Hepatocyte (in vitro differentiated cells): ENCODE data around the gene GBP3. TPM values are rescaled to one million over a fixed set of nuclear protein-coding genes. Genes with fewer than 3 reads are reported as not detected.
A peak's percentile ranks its signal among the peaks of the same experiment; 100 is the strongest.
"Not testable (repeated sequence)": the region's sequence is repeated elsewhere in the genome, so short reads cannot be mapped to it uniquely, and the experiment has no call there.

Experiments
- DNase-seq: peaks from one replicate; pipeline ENCODE4 v3.0.0-alpha.2; 2016; ENCODE audit warnings: low spot score
- H2AFZ ChIP-seq: fragments of 200-600 bp; sonication (generic); 2 replicates; pipeline ENCODE4 v1.6.0; 2016; ENCODE audit warnings: antibody characterized with exemption, mild to moderate bottlenecking
- H3K27ac ChIP-seq: fragments of 200-600 bp; sonication (generic); 2 replicates; pipeline ENCODE4 v1.5.1; 2016; ENCODE audit warnings: mild to moderate bottlenecking
- H3K27me3 ChIP-seq: fragments of 200-600 bp; sonication (generic); 2 replicates; pipeline ENCODE4 v1.6.1; 2016
- H3K36me3 ChIP-seq: fragments of 200-600 bp; sonication (generic); replicated peaks from 2 replicates; pipeline ENCODE4 v1.5.1; 2016; ENCODE audit warnings: low read depth; ENCODE audit not compliant: insufficient read depth
- H3K4me1 ChIP-seq: fragments of 200-600 bp; sonication (generic); 2 replicates; pipeline ENCODE4 v1.5.1; 2016; ENCODE audit warnings: mild to moderate bottlenecking, moderate library complexity; ENCODE audit not compliant: insufficient read depth
- H3K4me2 ChIP-seq: fragments of 200-600 bp; sonication (generic); 2 replicates; pipeline ENCODE4 v1.6.0; 2016
- H3K4me3 ChIP-seq: fragments of 200-600 bp; sonication (generic); 2 replicates; pipeline ENCODE4 v1.5.1; 2016; ENCODE audit warnings: mild to moderate bottlenecking
- H3K79me2 ChIP-seq: fragments of 200-600 bp; sonication (generic); 2 replicates; pipeline ENCODE4 v1.6.0; 2017; ENCODE audit warnings: mild to moderate bottlenecking
- H3K9me2 ChIP-seq: fragments of 200-600 bp; sonication (generic); replicated peaks from 2 replicates; pipeline ENCODE4 v1.6.0; 2017; ENCODE audit warnings: mild to moderate bottlenecking; ENCODE audit not compliant: insufficient read depth
- H3K9me3 ChIP-seq: fragments of 200-600 bp; sonication (generic); 2 replicates; pipeline ENCODE4 v1.5.1; 2016; ENCODE audit warnings: low read depth, mild to moderate bottlenecking
- H4K20me1 ChIP-seq: fragments of 200-600 bp; sonication (generic); 2 replicates; pipeline ENCODE4 v1.6.0; 2016; ENCODE audit warnings: mild to moderate bottlenecking; ENCODE audit not compliant: insufficient read depth, poor library complexity, severe bottlenecking
- EZH2 ChIP-seq: fragments of 200-600 bp; sonication (generic); IDR thresholded peaks from 2 replicates; pipeline ENCODE4 v1.6.1; 2016; ENCODE audit warnings: antibody characterized with exemption, mild to moderate bottlenecking, borderline replicate concordance
- EZH2phosphoT487 ChIP-seq: fragments of 200-600 bp; sonication (generic); IDR thresholded peaks from one replicate; pipeline ENCODE4 v1.6.1; 2018; ENCODE audit warnings: antibody characterized with exemption, mild to moderate bottlenecking, low read depth, moderate library complexity; ENCODE audit not compliant: unreplicated experiment, severe bottlenecking
- WGBS: methylation state at CpG from one replicate; pipeline ENCODE4 v1.1.6; 2016; ENCODE audit warnings: low lambda C conversion rate; ENCODE audit errors: missing lambda C conversion rate; 5-methylcytosine and 5-hydroxymethylcytosine counted together
- polyA plus RNA-seq: library from polyadenylated mRNA; unstranded; fragments of >200 nt; fragmentation: Nextera tagmentation; extraction: Ambion mirVana; gene quantifications from 2 replicates; pipeline ENCODE4 v1.2.1, GENCODE V29; 2016
- total RNA-seq: library from RNA; depleted of rRNA; stranded (reverse); fragments of >200 nt; gene quantifications from 2 replicates; pipeline ENCODE4 v1.2.3, GENCODE V29; 2014
- TF ChIP-seq, protein P1 (sequence below): fragments of 200-600 bp; sonication (generic); IDR thresholded peaks from 2 replicates; pipeline ENCODE4 v1.5.1; 2016; ENCODE audit warnings: antibody characterized with exemption, mild to moderate bottlenecking; ENCODE audit not compliant: poor library complexity

Gene GBP3
- total and polyA plus RNA-seq, 2 experiments from 2014 or later = 5.4 to 12.0 TPM

- no peak overlapping the region for H3K4me3 ChIP-seq
- no peaks in the 10 kb centered on the region for H3K4me1 ChIP-seq
- H3K27ac ChIP-seq = no peak overlapping the region
- DNase-seq = no peak
- no peak overlapping the region for H3K4me2 ChIP-seq
- H4K20me1 ChIP-seq = no peaks in the 10 kb centered on the region
- H3K36me3 ChIP-seq = no peaks in the 10 kb centered on the region
- WGBS = 96% methylated on average over 1 of the region's 1 CpG
- H3K9me2 ChIP-seq = no peaks in the 10 kb centered on the region
- H2AFZ ChIP-seq = no peak overlapping the region
- H3K79me2 ChIP-seq = no peaks in the 10 kb centered on the region
- no peaks in the 10 kb centered on the region for H3K27me3 ChIP-seq
- no peaks in the 10 kb centered on the region for H3K9me3 ChIP-seq
- TF ChIP-seq, protein P1, sequence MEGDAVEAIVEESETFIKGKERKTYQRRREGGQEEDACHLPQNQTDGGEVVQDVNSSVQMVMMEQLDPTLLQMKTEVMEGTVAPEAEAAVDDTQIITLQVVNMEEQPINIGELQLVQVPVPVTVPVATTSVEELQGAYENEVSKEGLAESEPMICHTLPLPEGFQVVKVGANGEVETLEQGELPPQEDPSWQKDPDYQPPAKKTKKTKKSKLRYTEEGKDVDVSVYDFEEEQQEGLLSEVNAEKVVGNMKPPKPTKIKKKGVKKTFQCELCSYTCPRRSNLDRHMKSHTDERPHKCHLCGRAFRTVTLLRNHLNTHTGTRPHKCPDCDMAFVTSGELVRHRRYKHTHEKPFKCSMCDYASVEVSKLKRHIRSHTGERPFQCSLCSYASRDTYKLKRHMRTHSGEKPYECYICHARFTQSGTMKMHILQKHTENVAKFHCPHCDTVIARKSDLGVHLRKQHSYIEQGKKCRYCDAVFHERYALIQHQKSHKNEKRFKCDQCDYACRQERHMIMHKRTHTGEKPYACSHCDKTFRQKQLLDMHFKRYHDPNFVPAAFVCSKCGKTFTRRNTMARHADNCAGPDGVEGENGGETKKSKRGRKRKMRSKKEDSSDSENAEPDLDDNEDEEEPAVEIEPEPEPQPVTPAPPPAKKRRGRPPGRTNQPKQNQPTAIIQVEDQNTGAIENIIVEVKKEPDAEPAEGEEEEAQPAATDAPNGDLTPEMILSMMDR = no peak
- TF ChIP-seq EZH2phosphoT487 = no peak
- TF ChIP-seq EZH2 = no peak
Measured at GRCh38 chr1:89037186-89037585, 14.5 kb upstream of the GBP3 start.

DNA sequence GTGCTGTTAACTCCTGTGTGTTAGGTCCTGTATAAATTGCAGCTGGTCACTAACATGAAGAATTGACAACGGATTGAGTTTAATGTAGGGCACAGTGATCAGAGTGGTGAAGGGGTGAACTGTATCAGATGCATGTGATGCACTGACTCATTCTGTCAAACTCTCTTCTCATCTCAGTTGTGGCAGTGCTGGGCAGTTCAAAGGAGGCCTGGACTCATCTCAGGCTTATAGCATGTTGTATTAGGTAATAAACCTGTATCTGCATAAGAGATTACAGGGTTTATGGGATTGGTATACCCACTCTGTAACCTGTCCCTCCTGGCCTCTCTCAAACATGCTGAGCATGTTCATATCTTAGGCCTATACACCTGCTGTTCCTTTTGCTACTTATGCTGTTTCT is 12.4 kb upstream of the GBP3 start:
- Histone ChIP-seq H3K27me3 (no peaks in the 10 kb centered on the region), H3K36me3 (no peaks in the 10 kb centered on the region), H3K4me3 (no peak overlapping the region), H2AFZ (no peak overlapping the region), H3K9me3 (no peaks in the 10 kb centered on the region), H3K27ac (peak overlapping the region; percentile 50), H3K4me2 (no peak overlapping the region), H3K79me2 (no peaks in the 10 kb centered on the region), H4K20me1 (no peaks in the 10 kb centered on the region), H3K9me2 (no peaks in the 10 kb centered on the region), H3K4me1 (no peaks in the 10 kb centered on the region)
- TF ChIP-seq, protein P1 = no peak
- TF ChIP-seq EZH2phosphoT487 (no peak), EZH2 (no peak)
- peak; percentile 30 for DNase-seq
- 90% methylated on average over 1 of the region's 1 CpG for WGBS

DNA sequence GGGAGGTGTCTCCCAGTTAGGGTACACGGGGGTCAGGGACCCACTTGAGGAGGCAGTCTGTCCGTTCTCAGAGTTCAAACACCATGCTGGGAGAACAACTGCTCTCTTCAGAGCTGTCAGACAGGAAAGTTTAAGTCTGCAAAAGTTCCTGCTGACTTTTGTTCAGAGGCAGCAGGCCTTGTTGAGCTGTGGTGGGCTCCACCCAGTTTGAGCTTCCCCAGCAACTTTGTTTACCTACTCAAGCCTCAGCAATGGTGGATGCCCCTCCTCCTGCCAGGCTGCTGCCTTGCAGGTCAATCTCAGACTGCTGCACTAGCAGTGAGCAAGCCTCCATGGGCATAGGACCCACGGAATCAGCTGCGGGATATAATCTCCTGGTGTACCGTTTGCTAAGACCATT is 11.3 kb upstream of the GBP3 start:
- H3K79me2 ChIP-seq, H3K27ac ChIP-seq, H3K4me1 ChIP-seq, H2AFZ ChIP-seq, H3K9me3 ChIP-seq, H4K20me1 ChIP-seq, H3K9me2 ChIP-seq, H3K4me2 ChIP-seq, H3K4me3 ChIP-seq, H3K27me3 ChIP-seq, DNase-seq, H3K36me3 ChIP-seq: not testable (repeated sequence)
- WGBS = 96% methylated on average over 5 of the region's 5 CpGs

DNA sequence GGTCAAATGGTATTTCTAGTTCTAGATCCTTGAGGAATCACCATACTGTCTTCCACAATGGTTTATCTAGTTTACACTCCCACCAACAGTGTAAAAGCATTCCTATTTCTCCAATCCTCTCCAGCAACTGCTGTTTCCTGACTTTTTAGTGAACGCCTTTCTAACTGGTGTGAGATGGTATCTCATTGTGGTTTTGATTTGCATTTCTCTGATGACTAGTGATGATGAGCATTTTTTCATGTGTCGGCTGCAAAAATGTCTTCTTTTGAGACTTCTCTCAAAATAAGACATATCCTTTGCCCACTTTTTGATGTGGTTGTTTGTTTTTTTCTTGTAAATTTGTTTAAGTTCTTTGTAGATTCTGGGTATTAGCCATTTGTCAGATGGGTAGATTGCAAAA is 6.4 kb upstream of the GBP3 start:
- 96% methylated on average over 2 of the region's 2 CpGs for whole genome bisulfite sequencing
- not testable (repeated sequence) for H3K4me2 ChIP-seq, H3K36me3 ChIP-seq, H3K9me2 ChIP-seq, H3K4me1 ChIP-seq, H3K27ac ChIP-seq, H3K79me2 ChIP-seq, H2AFZ ChIP-seq, H3K27me3 ChIP-seq, H3K4me3 ChIP-seq, DNase-seq, H3K9me3 ChIP-seq, H4K20me1 ChIP-seq

DNA sequence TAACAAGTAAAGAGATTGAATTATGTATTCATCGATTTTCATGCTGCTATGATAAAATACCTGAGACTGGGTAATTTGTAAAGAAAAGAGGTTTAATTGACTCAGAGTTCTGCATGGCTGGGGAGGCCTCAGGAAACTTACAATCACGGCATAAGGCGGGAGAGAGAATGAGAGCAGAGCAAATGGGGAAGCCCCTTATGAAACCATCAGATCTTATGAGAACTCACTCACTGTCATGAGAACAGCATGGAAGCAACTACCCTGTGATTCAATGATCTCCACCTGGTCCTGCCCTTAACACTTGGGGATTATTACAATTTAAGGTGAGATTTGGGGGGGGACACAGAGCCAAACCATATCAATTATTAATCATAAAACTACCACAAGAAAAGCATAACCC is 3.3 kb upstream of the GBP3 start:
- no peaks in the 10 kb centered on the region for H3K4me1 ChIP-seq
- H4K20me1 ChIP-seq = no peaks in the 10 kb centered on the region
- no peaks in the 10 kb centered on the region for H3K27me3 ChIP-seq
- WGBS = 96% methylated on average over 3 of the region's 3 CpGs
- H3K4me3 ChIP-seq = no peak overlapping the region
- TF ChIP-seq EZH2 (no peak), EZH2phosphoT487 (no peak)
- TF ChIP-seq, protein P1 = no peak
- no peak overlapping the region for H3K27ac ChIP-seq
- no peak overlapping the region for H2AFZ ChIP-seq
- DNase-seq = no peak
- no peaks in the 10 kb centered on the region for H3K36me3 ChIP-seq
- H3K79me2 ChIP-seq = peaks cover 2% of the 10 kb centered on the region
- no peaks in the 10 kb centered on the region for H3K9me2 ChIP-seq
- no peak overlapping the region for H3K4me2 ChIP-seq
- no peaks in the 10 kb centered on the region for H3K9me3 ChIP-seq
